ENCODE data around the gene WFDC6. TPM values are rescaled to one million over a fixed set of nuclear protein-coding genes. Genes with fewer than 3 reads are reported as not detected.
"Not testable (repeated sequence)": the region's sequence is repeated elsewhere in the genome, so short reads cannot be mapped to it uniquely, and the experiment has no call there.

The WFDC6 gene
- polyA plus RNA-seq (not detected in 2 replicates), polyA minus RNA-seq (not detected in 2 replicates)

- TF ChIP-seq CTCF (IDR thresholded peaks at IDR 0.05; ENCODE audit: poor library complexity, severe bottlenecking) (no peak), EZH2 (IDR thresholded peaks at IDR 0.05; ENCODE audit: borderline replicate concordance, insufficient read depth, low read length, poor library complexity, severe bottlenecking) (no peak), MXI1 (conservative IDR thresholded peaks at IDR 0.05; ENCODE audit: poor library complexity, severe bottlenecking) (no peak), EP300 (conservative IDR thresholded peaks at IDR 0.05; ENCODE audit: poor library complexity, severe bottlenecking) (no peak), POLR2AphosphoS5 (IDR thresholded peaks at IDR 0.05) (no peak), SMC3 (conservative IDR thresholded peaks at IDR 0.05; ENCODE audit: poor library complexity) (no peak), REST (IDR thresholded peaks at IDR 0.05; ENCODE audit: borderline replicate concordance) (no peak), TAF1 (IDR thresholded peaks at IDR 0.05; ENCODE audit: low read depth) (no peak), RAD21 (conservative IDR thresholded peaks at IDR 0.05) (no peak)
- Histone ChIP-seq H3K27ac (ENCODE audit: low read length) (no peak within 1 kb of the TSS), H3K79me2 (replicated peaks; ENCODE audit: insufficient read depth, low read length) (no peaks in the 10 kb centered on the region), H2AFZ (ENCODE audit: low read depth, low read length) (no peak within 1 kb of the TSS), H3K4me3 (ENCODE audit: low read length) (no peak within 1 kb of the TSS), H3K36me3 (ENCODE audit: insufficient read depth, low read length) (no peaks in the 10 kb centered on the region), H3F3A (ENCODE audit: insufficient read depth, low read length, poor library complexity, severe bottlenecking) (no peaks in the 10 kb centered on the region), H3K9me3 (ENCODE audit: low read length) (no peaks in the 10 kb centered on the region), H3K4me2 (ENCODE audit: low read length) (no peak within 1 kb of the TSS), H3K9me2 (ENCODE audit: insufficient read depth, low read length) (no peaks in the 10 kb centered on the region), H3K27me3 (ENCODE audit: insufficient read depth, low read depth, low read length) (no peaks in the 10 kb centered on the region), H3K9ac (ENCODE audit: low read length) (no peak within 1 kb of the TSS), H4K20me1 (ENCODE audit: insufficient read depth) (no peaks in the 10 kb centered on the region)
Measured at GRCh38 chr20:45539382-45539781, at the start of gene WFDC6. WFDC6 (minus strand) TSS chr20:45539482; CDS start chr20:45539407, 75 bp downstream.

GRCh38 chr20:45588800-45589199 lies 49.5 kb upstream of the WFDC6 start:
- no peaks in the 10 kb centered on the region for H3K9me3 ChIP-seq (ENCODE audit: low read length)
- no peaks in the 10 kb centered on the region for H3K36me3 ChIP-seq (ENCODE audit: insufficient read depth, low read length)
- no peaks in the 10 kb centered on the region for H4K20me1 ChIP-seq (ENCODE audit: insufficient read depth)
- H3K79me2 ChIP-seq (replicated peaks; ENCODE audit: insufficient read depth, low read length) = no peaks in the 10 kb centered on the region
- H3K27me3 ChIP-seq (ENCODE audit: insufficient read depth, low read depth, low read length) = no peaks in the 10 kb centered on the region
- no peak overlapping the region for H2AFZ ChIP-seq (ENCODE audit: low read depth, low read length)
- no peaks in the 10 kb centered on the region for H3K9me2 ChIP-seq (ENCODE audit: insufficient read depth, low read length)
- TF ChIP-seq MXI1 (conservative IDR thresholded peaks at IDR 0.05; ENCODE audit: poor library complexity, severe bottlenecking) (no peak), POLR2AphosphoS5 (IDR thresholded peaks at IDR 0.05) (no peak), REST (IDR thresholded peaks at IDR 0.05; ENCODE audit: borderline replicate concordance) (no peak), RAD21 (conservative IDR thresholded peaks at IDR 0.05) (no peak), CTCF (IDR thresholded peaks at IDR 0.05; ENCODE audit: poor library complexity, severe bottlenecking) (no peak), SMC3 (conservative IDR thresholded peaks at IDR 0.05; ENCODE audit: poor library complexity) (no peak), EP300 (conservative IDR thresholded peaks at IDR 0.05; ENCODE audit: poor library complexity, severe bottlenecking) (no peak), EZH2 (IDR thresholded peaks at IDR 0.05; ENCODE audit: borderline replicate concordance, insufficient read depth, low read length, poor library complexity, severe bottlenecking) (no peak), TAF1 (IDR thresholded peaks at IDR 0.05; ENCODE audit: low read depth) (no peak)
- no peak overlapping the region for H3K27ac ChIP-seq (ENCODE audit: low read length)
- H3F3A ChIP-seq (ENCODE audit: insufficient read depth, low read length, poor library complexity, severe bottlenecking) = no peaks in the 10 kb centered on the region
- H3K9ac ChIP-seq (ENCODE audit: low read length) = no peak overlapping the region
- H3K4me2 ChIP-seq (ENCODE audit: low read length) = no peak overlapping the region
- H3K4me3 ChIP-seq (ENCODE audit: low read length) = no peak overlapping the region

DNA sequence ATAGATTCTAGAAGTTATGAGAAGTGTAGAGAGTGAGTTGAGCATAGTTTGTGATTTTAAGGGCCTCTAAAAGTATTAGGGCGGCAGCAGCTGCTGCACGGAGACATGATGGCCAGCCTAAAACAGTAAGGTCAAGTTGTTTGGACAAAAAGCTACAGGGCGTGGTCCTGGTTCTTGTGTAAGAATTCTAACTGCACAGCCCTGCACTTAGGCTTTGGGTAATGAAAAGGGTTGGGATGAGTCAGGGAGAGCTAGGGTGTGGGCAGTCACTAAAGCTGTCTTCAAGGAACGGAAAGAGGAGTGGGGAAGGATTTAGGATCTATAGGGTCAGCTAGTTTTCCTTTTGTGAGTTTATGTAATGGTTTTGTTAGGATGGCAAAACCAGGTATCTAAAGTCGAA lies 46.7 kb upstream of the WFDC6 start:
- H3K9me2 ChIP-seq (ENCODE audit: insufficient read depth, low read length); H2AFZ ChIP-seq (ENCODE audit: low read depth, low read length); H3K36me3 ChIP-seq (ENCODE audit: insufficient read depth, low read length); H3K27me3 ChIP-seq (ENCODE audit: insufficient read depth, low read depth, low read length); H3K27ac ChIP-seq (ENCODE audit: low read length); H4K20me1 ChIP-seq (ENCODE audit: insufficient read depth); H3K79me2 ChIP-seq (replicated peaks; ENCODE audit: insufficient read depth, low read length); H3K9ac ChIP-seq (ENCODE audit: low read length); H3K4me2 ChIP-seq (ENCODE audit: low read length); H3K4me3 ChIP-seq (ENCODE audit: low read length); H3K9me3 ChIP-seq (ENCODE audit: low read length); H3F3A ChIP-seq (ENCODE audit: insufficient read depth, low read length, poor library complexity, severe bottlenecking): not testable (repeated sequence)
